ENCODE measurements around the gene PSKH1. TPM values are rescaled to one million over a fixed set of nuclear protein-coding genes. Genes with fewer than 3 reads are reported as not detected.

The PSKH1 gene
- total and polyA plus RNA-seq, 9 of the 15 experiments (the other 6 are each of a cell fraction or from before 2014, with no cell fraction given) = 0.96 to 20.9 (median 9.4) TPM

- TF ChIP-seq CTCFL (IDR thresholded peaks at IDR 0.05; ENCODE audit: borderline replicate concordance, insufficient read depth, low read depth, low read length, poor library complexity, severe bottlenecking) = peak; percentile 44
- TF ChIP-seq KDM4B (IDR thresholded peaks at IDR 0.05; ENCODE audit: borderline replicate concordance in 2 of 2, low read depth in 1 of 2) = no peak
- TF ChIP-seq XRCC5 (IDR thresholded peaks at IDR 0.05; ENCODE audit: low read depth, low read length) = 0 out of 2 replicates have a peak, but pooled peaks have one; percentile 32
- TF ChIP-seq CHD1 (IDR thresholded peaks at IDR 0.05; ENCODE audit: low read length) = no peak
- no peak for TF ChIP-seq NR3C1 (CRISPR knock-in tag; IDR thresholded peaks at IDR 0.05)
- TF ChIP-seq TFAP4 (CRISPR knock-in tag; IDR thresholded peaks at IDR 0.05; ENCODE audit: borderline replicate concordance) = peak; percentile 24; the same call in 1 of the 2 replicates
- peak; percentile 56; the same call in 1 of the 2 replicates for TF ChIP-seq ARID2 (IDR thresholded peaks at IDR 0.05)
- 0 out of 2 replicates have a peak, but pooled peaks have one; percentile 17 for TF ChIP-seq KLF16 (IDR thresholded peaks at IDR 0.05)
- peak; percentile 81 to 83 (median 81) for TF ChIP-seq CTCF (IDR thresholded peaks at IDR 0.05 in 2 of 3, conservative IDR thresholded peaks at IDR 0.05 in 1 of 3; ENCODE audit: insufficient read depth in 2 of 3, low read depth in 1 of 3, low read length in 3 of 3)
- TF ChIP-seq REST (IDR thresholded peaks at IDR 0.05; ENCODE audit: borderline replicate concordance) = peak; percentile 79
- TF ChIP-seq REST (CRISPR knock-in tag; IDR thresholded peaks at IDR 0.05; ENCODE audit: low read depth) = no peak
- TF ChIP-seq DEAF1 (CRISPR knock-in tag; IDR thresholded peaks at IDR 0.05) = peak; percentile 62
Observed at GRCh38 chr16:67883872-67884261, 9.2 kb upstream of the PSKH1 start (continued).
